PFSK-1 (cell line): Measurements from ENCODE around the gene TPRX1.

Experiments
- FOXP2 ChIP-seq: optimal IDR thresholded peaks from 2 replicates; pipeline ENCODE3; 2011; ENCODE audit warnings: borderline replicate concordance, control low read depth, inconsistent platforms; ENCODE audit not compliant: insufficient read depth; ENCODE audit errors: extremely low read length, extremely low read depth
- POLR2AphosphoS5 ChIP-seq: IDR thresholded peaks from 2 replicates; pipeline ENCODE4 v1.6.1; 2012; ENCODE audit warnings: low read depth, mild to moderate bottlenecking, control low read depth, low read length, moderate library complexity
- REST ChIP-seq, 2 experiments: IDR thresholded peaks; 2 replicates each; pipeline versions ENCODE4 v1.6.1 to v1.8.0; 2011 to 2012; ENCODE audit warnings: low read depth in 2 of 2, low read length in 2 of 2, control low read depth in 1 of 2, inconsistent platforms in 1 of 2, mild to moderate bottlenecking in 1 of 2, moderate library complexity in 1 of 2; ENCODE audit not compliant: insufficient read depth in 1 of 2
- SIN3A ChIP-seq: IDR thresholded peaks from 2 replicates; pipeline ENCODE4 v1.6.1; 2012; ENCODE audit warnings: mild to moderate bottlenecking, low read length, moderate library complexity, borderline replicate concordance; ENCODE audit not compliant: insufficient read depth
- TAF1 ChIP-seq: IDR thresholded peaks from 2 replicates; pipeline ENCODE4 v1.6.1; 2012; ENCODE audit warnings: low read length, control low read depth, borderline replicate concordance; ENCODE audit not compliant: insufficient read depth

DNA sequence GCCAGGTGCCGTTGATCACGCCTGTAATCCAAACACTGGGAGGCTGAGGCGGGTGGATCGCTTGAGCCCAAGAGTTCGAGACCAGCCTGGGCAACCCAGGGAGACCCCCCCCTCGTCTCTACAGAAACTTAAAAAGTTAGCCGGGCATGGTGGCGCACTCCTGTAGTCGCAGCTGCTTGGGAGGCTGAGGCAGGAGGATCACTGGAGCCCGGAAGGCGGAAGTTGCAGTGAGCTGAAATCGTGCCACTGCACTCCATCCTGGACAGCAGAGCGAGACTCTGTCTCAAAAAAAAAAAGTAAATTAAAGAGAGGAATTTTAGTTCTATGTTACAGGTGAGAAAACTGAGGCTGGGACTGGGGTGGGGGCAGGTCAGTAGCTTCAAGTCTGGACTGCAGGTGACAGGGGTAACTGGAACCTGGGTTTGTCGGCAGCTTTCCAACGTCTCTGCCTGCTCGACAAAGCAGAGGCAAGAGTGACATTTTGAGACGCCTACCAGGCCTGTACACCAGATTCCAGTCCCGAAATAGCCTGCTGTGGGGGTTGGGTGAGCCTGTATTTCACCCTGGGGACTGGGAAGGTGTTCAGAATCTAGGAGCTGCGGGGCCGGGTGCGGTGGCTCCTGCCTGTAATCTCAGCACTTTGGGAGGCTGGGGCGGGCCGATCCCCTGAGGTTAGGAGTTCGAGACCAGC lies 24.7 kb downstream of the TPRX1 start:
- TF ChIP-seq REST (IDR thresholded peaks at IDR 0.05; ENCODE audit: insufficient read depth in 1 of 2, low read depth in 2 of 2, low read length in 2 of 2): no peak
- no peak for TF ChIP-seq TAF1
- no peak for TF ChIP-seq POLR2AphosphoS5
- TF ChIP-seq SIN3A: no peak
- no peak for TF ChIP-seq FOXP2
